ENCODE data around the gene KCNJ1. TPM values are rescaled to one million over a fixed set of nuclear protein-coding genes. Genes with fewer than 3 reads are reported as not detected.

Gene KCNJ1
- total and polyA plus RNA-seq, 12 donors = 0.01 to 0.29 (median 0.13) TPM; not detected in 7

- no peaks in the 10 kb centered on the region for H3K27me3 ChIP-seq
- no peaks in the 10 kb centered on the region for H3K36me3 ChIP-seq
- no peak overlapping the region for H3K4me3 ChIP-seq
- intact Hi-C loops (cut with DNase I) = loop anchor here in 5 of 10 donors (5.0 to 10.0 kb wide), 4 partner anchors 691 to 831 kb away; no protein-coding TSS in a partner anchor
- DNase-seq = no peak
- no peak for TF ChIP-seq CTCF (IDR thresholded peaks at IDR 0.05)
- 82 to 91% methylated on average over 6 of the region's 6 CpGs for WGBS, 2 donors
- no peak overlapping the region for H3K27ac ChIP-seq
- H3K4me1 ChIP-seq = peaks cover 5 to 20% (median 10%) of the 10 kb centered on the region in 9 donors
- H3K9me3 ChIP-seq = no peaks in the 10 kb centered on the region
- ATAC-seq = no peak
Measured at GRCh38 chr11:128856241-128856640, 10.9 kb downstream of the KCNJ1 start.

- H3K27ac ChIP-seq = no peak overlapping the region
- no peaks in the 10 kb centered on the region for H3K27me3 ChIP-seq
- no peak overlapping the region for H3K4me3 ChIP-seq
- intact Hi-C loops (cut with DNase I) = loop anchor here in 5 of 10 donors (5.0 to 10.0 kb wide), 4 partner anchors 690 to 830 kb away; no protein-coding TSS in a partner anchor
- no peaks in the 10 kb centered on the region for H3K9me3 ChIP-seq
- DNase-seq = no peak
- H3K4me1 ChIP-seq = peaks cover 2 to 14% (median 4%) of the 10 kb centered on the region in 9 donors
- ATAC-seq = no peak
- WGBS, 2 donors = 91 to 94% methylated on average over 7 of the region's 7 CpGs
- no peak for TF ChIP-seq CTCF (IDR thresholded peaks at IDR 0.05)
- no peaks in the 10 kb centered on the region for H3K36me3 ChIP-seq
Measured at GRCh38 chr11:128854841-128855240, 12.3 kb downstream of the KCNJ1 start.

- Histone ChIP-seq H3K27me3 (no peaks in the 10 kb centered on the region), H3K27ac (no peak overlapping the region), H3K9me3 (no peaks in the 10 kb centered on the region), H3K4me1 (peaks cover 0 to 10% (median 0%) of the 10 kb centered on the region in 9 donors), H3K36me3 (no peaks in the 10 kb centered on the region), H3K4me3 (no peak overlapping the region)
- DNase-seq = no peak
- no peak for TF ChIP-seq CTCF (IDR thresholded peaks at IDR 0.05)
- WGBS, 2 donors = 88 to 91% methylated on average over 6 of the region's 6 CpGs
- intact Hi-C loops (cut with DNase I) = loop anchor here in 5 of 10 donors (10.0 kb wide), 3 partner anchors 689 to 829 kb away; no protein-coding TSS in a partner anchor
- no peak for ATAC-seq
Measured at GRCh38 chr11:128853559-128853958, 13.5 kb downstream of the KCNJ1 start.

- no peak overlapping the region for H3K4me3 ChIP-seq
- 68 to 75% methylated on average over 13 of the region's 13 CpGs for WGBS, 2 donors
Measured at GRCh38 chr11:128852327-128853023, 14.6 kb downstream of the KCNJ1 start.

More at GRCh38 chr11:128852327-128853023, 14.6 kb downstream of the KCNJ1 start:
- TF ChIP-seq CTCF (IDR thresholded peaks at IDR 0.05) = no peak
- intact Hi-C loops (cut with DNase I) = loop anchor here in 5 of 10 donors (10.0 kb wide), 3 partner anchors 688 to 828 kb away; no protein-coding TSS in a partner anchor
- Histone ChIP-seq H3K36me3 (no peaks in the 10 kb centered on the region), H3K27me3 (no peaks in the 10 kb centered on the region), H3K27ac (peak overlapping the region in 7 of 10 donors; percentile 18 to 54 (median 36)), H3K4me1 (peaks cover 0 to 10% (median 0%) of the 10 kb centered on the region in 9 donors), H3K9me3 (no peaks in the 10 kb centered on the region)
- ATAC-seq (peak; percentile 59 to 93 (median 84)), DNase-seq (peak; percentile 44 to 48)

Measured in heart right ventricle (tissue), 16 donors.